Raji (cell line): ENCODE data around the gene TAC4.

Experiments used
- POLR2A ChIP-seq: IDR thresholded peaks from 2 replicates; pipeline ENCODE4 v1.6.1; 2011; ENCODE audit warnings: low read depth, low read length, control low read depth; ENCODE audit not compliant: insufficient read depth

TAC4 gene

DNA sequence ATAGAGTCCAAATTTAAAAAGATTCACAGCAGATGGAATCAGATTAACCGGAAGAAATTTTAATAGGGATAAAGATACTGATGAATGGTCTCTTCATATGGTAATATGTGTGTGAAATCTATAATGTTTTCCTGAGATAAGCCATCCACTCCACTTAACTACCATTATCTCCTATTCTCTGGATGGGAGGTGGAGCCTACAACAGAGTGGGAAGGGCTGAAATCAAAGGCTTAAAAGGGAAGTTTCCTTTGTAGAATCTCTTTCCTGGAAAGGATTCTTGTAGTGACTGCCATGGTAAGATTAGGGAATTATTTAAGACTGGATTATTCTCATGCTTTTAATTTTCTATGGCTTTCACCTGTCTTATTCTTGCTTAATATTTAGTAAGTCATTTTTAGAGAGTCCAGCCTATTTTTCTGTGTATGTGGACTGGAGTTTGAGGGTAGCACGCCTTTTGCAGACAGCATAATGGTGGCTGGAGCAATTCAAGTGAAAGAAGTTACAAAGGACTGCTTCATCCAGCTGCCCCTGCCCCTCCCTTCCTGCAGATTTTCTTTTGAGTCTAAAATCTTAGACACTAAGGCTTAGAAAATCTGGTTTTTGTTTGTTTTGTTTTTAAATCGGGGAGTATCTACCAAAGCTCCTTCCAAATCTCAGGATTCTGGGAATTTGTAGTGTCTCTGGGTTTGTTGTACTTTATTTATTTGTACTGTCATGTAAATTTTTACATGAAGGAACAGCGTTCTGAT is 32.9 kb downstream of the TAC4 start:
- no peak for TF ChIP-seq POLR2A

- no peak for TF ChIP-seq POLR2A
Observed at GRCh38 chr17:49809056-49809455, 38.8 kb downstream of the TAC4 start.

- TF ChIP-seq POLR2A, result no peak
Observed at GRCh38 chr17:49798738-49799137, 49.1 kb downstream of the TAC4 start.

GRCh38 chr17:49798182-49798581 is 49.7 kb downstream of the TAC4 start:
- no peak for TF ChIP-seq POLR2A

GRCh38 chr17:49795372-49795771 is 52.5 kb downstream of the TAC4 start:
- TF ChIP-seq POLR2A, result no peak

GRCh38 chr17:49793309-49793708 is 54.6 kb downstream of the TAC4 start:
- no peak for TF ChIP-seq POLR2A

DNA sequence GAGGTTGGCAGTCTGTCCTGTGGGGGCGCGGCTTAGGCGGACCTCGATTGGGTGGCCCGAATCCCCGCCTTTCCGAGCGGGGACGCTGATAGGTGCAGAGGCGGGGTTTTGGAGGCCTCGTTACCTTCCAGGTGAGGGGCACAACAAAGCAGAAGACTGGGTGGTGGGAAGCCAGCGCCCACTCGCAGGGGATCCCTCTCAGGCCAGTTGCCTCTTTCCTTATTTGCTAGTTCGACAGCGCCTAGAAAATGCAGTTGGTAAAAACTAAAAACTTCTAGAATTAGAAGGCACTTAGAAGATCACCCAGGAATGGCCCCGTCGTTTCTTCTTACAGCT is 58.7 kb downstream of the TAC4 start:
- no peak for TF ChIP-seq POLR2A

DNA sequence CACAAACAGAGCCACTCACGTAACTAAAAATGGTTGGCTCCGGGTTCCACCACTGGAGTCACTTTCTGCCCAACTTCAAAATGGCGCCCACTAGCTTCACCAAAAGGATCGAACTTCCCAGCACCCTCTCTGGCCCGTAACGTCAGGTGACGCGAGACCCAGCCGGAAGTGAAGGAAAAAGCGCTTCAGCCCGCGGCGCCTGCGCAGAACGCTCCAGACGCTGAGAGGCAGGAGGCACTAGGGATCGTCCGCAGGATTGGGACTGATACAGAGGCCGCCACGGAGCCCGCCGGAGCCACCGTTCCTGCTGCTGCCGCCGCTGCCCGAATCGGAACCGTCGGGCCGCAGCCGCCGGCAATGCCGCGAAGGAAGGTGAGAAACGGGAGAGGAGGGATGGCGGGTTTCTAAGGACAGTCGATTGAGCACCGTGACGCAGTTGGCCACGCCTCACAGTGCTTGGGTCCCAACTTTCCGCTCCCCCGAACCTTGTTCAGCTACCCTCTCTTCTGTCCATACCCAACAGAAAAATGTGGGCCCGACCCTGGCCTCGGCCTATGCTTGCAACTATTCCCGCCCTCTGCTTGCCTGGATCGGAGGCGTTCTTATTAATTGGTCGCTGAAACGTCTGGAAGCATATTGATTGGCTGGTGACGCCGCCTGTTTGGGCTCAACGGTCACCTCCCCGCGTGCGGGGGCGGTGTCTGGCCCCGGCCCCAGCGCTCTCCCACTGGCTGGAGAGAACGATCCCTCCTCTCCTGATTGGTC is 59.2 kb downstream of the TAC4 start, which contains the start of gene KAT7:
Gene KAT7, plus strand, starts transcription at position 204 of the 765 bp plus-strand sequence. Its CDS starts 154 bp downstream, at position 358.
- peak; percentile 91 for TF ChIP-seq POLR2A
